Measurements from ENCODE around the gene HS3ST1. TPM values are rescaled to one million over a fixed set of nuclear protein-coding genes. Genes with fewer than 3 reads are reported as not detected.

The HS3ST1 gene
- polyA plus RNA-seq, 1 experiment, result 0.01 TPM

GRCh38 chr4:11436084-11436483 lies 7.4 kb upstream of the HS3ST1 start:
- no peak for TF ChIP-seq CTCF (IDR thresholded peaks at IDR 0.05; ENCODE audit: low read depth, low read length)
- H3K4me3 ChIP-seq (ENCODE audit: low read depth, low read length), result no peak overlapping the region
- ChIA-PET POLR2A (no interaction called here), CTCF (interaction anchor here (0.5 kb wide), 1 partner anchor 12 kb away, joined by 3 read pairs; no protein-coding TSS in a partner anchor)
- no peaks in the 10 kb centered on the region for H3K9me3 ChIP-seq (ENCODE audit: control insufficient read depth, insufficient read depth, low read length)
- no peak overlapping the region for H3K27ac ChIP-seq (ENCODE audit: low read depth, low read length)
- H3K27me3 ChIP-seq (ENCODE audit: control insufficient read depth, insufficient read depth, low read length), result peaks cover 4% of the 10 kb centered on the region
- no peak for DNase-seq (ENCODE audit: low read depth, low spot score)

GRCh38 chr4:11435557-11435956 lies 6.9 kb upstream of the HS3ST1 start:
- POLR2A ChIA-PET, result no interaction called here
- peaks cover 4% of the 10 kb centered on the region for H3K27me3 ChIP-seq (ENCODE audit: control insufficient read depth, insufficient read depth, low read length)
- no peak for TF ChIP-seq CTCF (IDR thresholded peaks at IDR 0.05; ENCODE audit: low read depth, low read length)
- H3K9me3 ChIP-seq (ENCODE audit: control insufficient read depth, insufficient read depth, low read length), result no peaks in the 10 kb centered on the region
- H3K27ac ChIP-seq (ENCODE audit: low read depth, low read length), result no peak overlapping the region
- DNase-seq (ENCODE audit: low read depth, low spot score), result no peak
- H3K4me3 ChIP-seq (ENCODE audit: low read depth, low read length), result no peak overlapping the region
- CTCF ChIA-PET, result no interaction called here

GRCh38 chr4:11431111-11431510 lies 2.4 kb upstream of the HS3ST1 start:
- POLR2A ChIA-PET, result no interaction called here
- Histone ChIP-seq H3K27me3 (ENCODE audit: control insufficient read depth, insufficient read depth, low read length) (peaks cover 35% of the 10 kb centered on the region), H3K4me3 (ENCODE audit: low read depth, low read length) (no peak overlapping the region), H3K27ac (ENCODE audit: low read depth, low read length) (no peak overlapping the region), H3K9me3 (ENCODE audit: control insufficient read depth, insufficient read depth, low read length) (peaks cover 8% of the 10 kb centered on the region; the same call in 1 of the 2 replicates)
- CTCF ChIA-PET, result interaction anchor here (1.1 kb wide), 1 partner anchor 19 kb away, joined by 3 read pairs; no protein-coding TSS in a partner anchor
- TF ChIP-seq CTCF (IDR thresholded peaks at IDR 0.05; ENCODE audit: low read depth, low read length), result no peak
- no peak for DNase-seq (ENCODE audit: low read depth, low spot score)

- H3K4me3 ChIP-seq (ENCODE audit: low read depth, low read length), result no peak overlapping the region
- no peak for TF ChIP-seq CTCF (IDR thresholded peaks at IDR 0.05; ENCODE audit: low read depth, low read length)
- ChIA-PET POLR2A (no interaction called here), CTCF (interaction anchor here (0.6 to 1.8 kb wide), 3 partner anchors 20 to 1202 kb away, joined by 3 to 10 read pairs (median 3); no protein-coding TSS in a partner anchor)
- H3K27me3 ChIP-seq (ENCODE audit: control insufficient read depth, insufficient read depth, low read length), result peaks cover 41% of the 10 kb centered on the region
- H3K27ac ChIP-seq (ENCODE audit: low read depth, low read length), result no peak overlapping the region
- DNase-seq (ENCODE audit: low read depth, low spot score), result no peak
- H3K9me3 ChIP-seq (ENCODE audit: control insufficient read depth, insufficient read depth, low read length), result peaks cover 8% of the 10 kb centered on the region; the same call in 1 of the 2 replicates
Measured at GRCh38 chr4:11430536-11430935, 1.8 kb upstream of the HS3ST1 start.

GRCh38 chr4:11429699-11430045 lies 978 bp upstream of the HS3ST1 start:
- Histone ChIP-seq H3K27me3 (ENCODE audit: control insufficient read depth, insufficient read depth, low read length) (peaks cover 41% of the 10 kb centered on the region), H3K9me3 (ENCODE audit: control insufficient read depth, insufficient read depth, low read length) (peaks cover 8% of the 10 kb centered on the region; the same call in 1 of the 2 replicates), H3K4me3 (ENCODE audit: low read depth, low read length) (no peak overlapping the region), H3K27ac (ENCODE audit: low read depth, low read length) (no peak overlapping the region)
- no peak for TF ChIP-seq CTCF (IDR thresholded peaks at IDR 0.05; ENCODE audit: low read depth, low read length)
- DNase-seq (ENCODE audit: low read depth, low spot score), result no peak
- POLR2A ChIA-PET, result no interaction called here
- CTCF ChIA-PET, result interaction anchor here (0.6 to 1.8 kb wide), 3 partner anchors 293 to 847 kb away, joined by 5 to 10 read pairs (median 6); no protein-coding TSS in a partner anchor

All from AG04450 (cell line).